DOHH2 (cell line): ENCODE results near the gene PPP6R1.

Experiments
- H3F3A ChIP-seq: fragments of 200-600 bp; sonication (generic), shearing (Covaris generic); 2 replicates; pipeline ENCODE4 v1.6.0; 2016; ENCODE audit warnings: antibody characterized with exemption, mild to moderate bottlenecking; ENCODE audit not compliant: control insufficient read depth, insufficient read depth
- H3K27ac ChIP-seq: fragments of 200-600 bp; sonication (generic); 2 replicates; pipeline ENCODE4 v1.5.1; 2014; ENCODE audit warnings: low read depth, mild to moderate bottlenecking, low read length, moderate library complexity
- H3K27me3 ChIP-seq: fragments of 200-600 bp; sonication (generic); 2 replicates; pipeline ENCODE4 v1.6.1; 2014; ENCODE audit warnings: mild to moderate bottlenecking, low read length, mixed read lengths; ENCODE audit not compliant: control insufficient read depth
- H3K36me3 ChIP-seq: fragments of 200-600 bp; sonication (generic); 2 replicates; pipeline ENCODE4 v1.6.1; 2014; ENCODE audit warnings: mild to moderate bottlenecking, low read length, moderate library complexity, mixed read lengths; ENCODE audit not compliant: control insufficient read depth
- H3K4me1 ChIP-seq: fragments of 200-600 bp; sonication (generic); 2 replicates; pipeline ENCODE4 v1.6.1; 2014; ENCODE audit warnings: mild to moderate bottlenecking, low read length, mixed read lengths; ENCODE audit not compliant: control insufficient read depth
- H3K4me2 ChIP-seq: fragments of 200-600 bp; sonication (generic); 2 replicates; pipeline ENCODE4 v1.6.0; 2014; ENCODE audit warnings: mild to moderate bottlenecking, low read length, moderate library complexity
- H3K4me3 ChIP-seq: fragments of 200-600 bp; sonication (generic); 2 replicates; pipeline ENCODE4 v1.5.1; 2014; ENCODE audit warnings: mild to moderate bottlenecking, low read length, mixed read lengths
- H3K79me2 ChIP-seq: fragments of 200-600 bp; sonication (generic); 2 replicates; pipeline ENCODE4 v1.6.1; 2014; ENCODE audit warnings: mild to moderate bottlenecking, low read length, mixed read lengths; ENCODE audit not compliant: control insufficient read depth
- H3K9me2 ChIP-seq: fragments of 200-600 bp; sonication (generic); replicated peaks from 2 replicates; pipeline ENCODE4 v1.6.1; 2014; ENCODE audit warnings: mild to moderate bottlenecking, low read length, mixed read lengths; ENCODE audit not compliant: control insufficient read depth
- H3K9me3 ChIP-seq: fragments of 200-600 bp; sonication (generic); 2 replicates; pipeline ENCODE4 v1.6.1; 2014; ENCODE audit warnings: antibody characterized with exemption, low read length, mixed read lengths; ENCODE audit not compliant: control insufficient read depth, insufficient read depth
- H4K20me1 ChIP-seq: fragments of 200-600 bp; sonication (generic); 2 replicates; pipeline ENCODE4 v1.6.0; 2014; ENCODE audit warnings: low read depth, mild to moderate bottlenecking, antibody characterized with exemption, low read length, moderate library complexity; ENCODE audit not compliant: control insufficient read depth, insufficient read depth
- CTCF ChIP-seq: fragments of 200-600 bp; sonication (generic); IDR thresholded peaks from one replicate; pipeline ENCODE4 v1.5.1; 2014; ENCODE audit warnings: antibody characterized with exemption, mild to moderate bottlenecking, low read depth, low read length; ENCODE audit not compliant: poor library complexity, severe bottlenecking
- EZH2phosphoT487 ChIP-seq: fragments of 200-600 bp; sonication (generic); IDR thresholded peaks from 2 replicates; pipeline ENCODE4 v1.6.1; 2017; ENCODE audit warnings: borderline replicate concordance, mild to moderate bottlenecking, antibody characterized with exemption, low read length, moderate library complexity, mixed read lengths

PPP6R1 gene

GRCh38 chr19:55249841-55250240 lies 9.0 kb downstream of the PPP6R1 start:
- Histone ChIP-seq H3K4me2 (no peak overlapping the region), H3K27ac (no peak overlapping the region), H4K20me1 (peaks cover 38% of the 10 kb centered on the region; the same call in 1 of the 2 replicates), H3K4me1 (peaks cover 40% of the 10 kb centered on the region), H3K9me2 (no peaks in the 10 kb centered on the region), H3K4me3 (no peak overlapping the region), H3K9me3 (no peaks in the 10 kb centered on the region), H3K36me3 (peaks cover 94% of the 10 kb centered on the region), H3F3A (peaks cover 14% of the 10 kb centered on the region), H3K27me3 (no peaks in the 10 kb centered on the region), H3K79me2 (peaks cover 93% of the 10 kb centered on the region)
- TF ChIP-seq CTCF = no peak

- peaks cover 98% of the 10 kb centered on the region for H3K36me3 ChIP-seq
- no peak overlapping the region for H3K27ac ChIP-seq
- no peak overlapping the region for H3K4me3 ChIP-seq
- H3K4me2 ChIP-seq = no peak overlapping the region
- H3K79me2 ChIP-seq = peaks cover 92% of the 10 kb centered on the region
- H3K4me1 ChIP-seq = peaks cover 29% of the 10 kb centered on the region
- H3K9me3 ChIP-seq = no peaks in the 10 kb centered on the region
- no peaks in the 10 kb centered on the region for H3K27me3 ChIP-seq
- no peaks in the 10 kb centered on the region for H3K9me2 ChIP-seq
- TF ChIP-seq CTCF (no peak), EZH2phosphoT487 (no peak)
- peaks cover 38% of the 10 kb centered on the region; the same call in 1 of the 2 replicates for H4K20me1 ChIP-seq
- H3F3A ChIP-seq = 0 out of 2 replicates have a peak, but pooled peaks cover 4% of the 10 kb centered on the region
Observed at GRCh38 chr19:55248704-55249103, 10.1 kb downstream of the PPP6R1 start.

GRCh38 chr19:55248166-55248675 lies 10.6 kb downstream of the PPP6R1 start:
- H3F3A ChIP-seq = no peaks in the 10 kb centered on the region
- H3K79me2 ChIP-seq = peaks cover 87% of the 10 kb centered on the region
- no peaks in the 10 kb centered on the region for H3K9me3 ChIP-seq
- peaks cover 36% of the 10 kb centered on the region; the same call in 1 of the 2 replicates for H4K20me1 ChIP-seq
- H3K4me1 ChIP-seq = peaks cover 24% of the 10 kb centered on the region
- no peaks in the 10 kb centered on the region for H3K27me3 ChIP-seq
- no peak overlapping the region for H3K4me3 ChIP-seq
- H3K9me2 ChIP-seq = no peaks in the 10 kb centered on the region
- no peak overlapping the region for H3K27ac ChIP-seq
- TF ChIP-seq CTCF (no peak), EZH2phosphoT487 (no peak)
- H3K4me2 ChIP-seq = no peak overlapping the region
- H3K36me3 ChIP-seq = peaks cover 98% of the 10 kb centered on the region
